Measurements from ENCODE around the gene MRPS11.
"Not testable (repeated sequence)": the region's sequence is repeated elsewhere in the genome, so short reads cannot be mapped to it uniquely, and the experiment has no call there.

Gene MRPS11

DNA sequence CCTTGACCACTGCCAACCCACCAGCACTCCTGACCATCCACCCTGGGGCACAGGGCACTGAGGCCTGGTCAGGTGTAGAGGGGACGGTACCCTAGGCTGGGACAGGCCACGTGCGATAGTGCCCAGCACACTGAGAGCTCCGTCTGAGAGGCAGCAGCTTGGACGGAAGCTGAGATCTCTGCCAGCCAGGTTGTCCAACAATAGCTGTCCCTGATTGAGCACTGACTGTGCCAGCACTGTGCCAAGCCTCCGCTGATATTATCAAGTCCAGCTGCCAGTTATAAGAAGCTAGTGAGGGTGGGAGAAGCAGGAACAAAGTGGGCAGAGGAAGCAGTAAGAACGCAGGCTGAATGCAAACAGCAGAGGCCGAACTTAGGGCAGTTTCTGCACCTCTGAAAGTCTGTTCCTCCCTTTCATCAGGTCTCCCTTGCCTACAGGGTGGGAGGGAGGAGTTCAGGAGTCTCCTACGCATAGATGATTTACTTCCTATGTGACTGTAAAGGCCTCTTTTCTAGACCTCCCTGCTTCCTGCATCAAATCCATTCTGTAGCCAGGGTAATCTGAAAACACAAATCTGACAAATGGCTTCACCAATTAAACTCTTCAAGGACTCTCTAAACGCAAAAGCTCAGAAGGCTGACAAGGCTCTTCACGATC, 29.7 kb downstream of the MRPS11 start:
- no peak for DNase-seq

DNA sequence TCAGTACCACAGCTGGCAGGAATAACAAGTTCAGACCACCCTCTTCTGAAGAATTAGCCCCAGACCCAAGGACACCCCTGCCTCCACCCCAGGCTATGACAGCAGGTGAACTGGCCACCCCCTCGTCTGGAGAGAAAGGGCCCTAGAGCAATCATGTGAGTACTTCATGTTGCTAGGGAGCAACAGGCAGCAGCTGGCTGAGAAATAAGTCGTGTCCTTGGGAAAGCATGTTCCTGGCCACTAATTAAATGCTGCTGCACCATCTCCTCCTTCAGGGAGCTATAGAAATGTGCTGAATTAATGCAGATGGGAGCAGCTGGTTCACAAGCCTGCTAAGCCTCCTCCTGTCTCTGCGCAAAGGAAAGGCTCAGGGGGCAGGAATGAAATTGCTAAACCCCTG, 31.5 kb downstream of the MRPS11 start:
- DNase-seq: no peak

DNA sequence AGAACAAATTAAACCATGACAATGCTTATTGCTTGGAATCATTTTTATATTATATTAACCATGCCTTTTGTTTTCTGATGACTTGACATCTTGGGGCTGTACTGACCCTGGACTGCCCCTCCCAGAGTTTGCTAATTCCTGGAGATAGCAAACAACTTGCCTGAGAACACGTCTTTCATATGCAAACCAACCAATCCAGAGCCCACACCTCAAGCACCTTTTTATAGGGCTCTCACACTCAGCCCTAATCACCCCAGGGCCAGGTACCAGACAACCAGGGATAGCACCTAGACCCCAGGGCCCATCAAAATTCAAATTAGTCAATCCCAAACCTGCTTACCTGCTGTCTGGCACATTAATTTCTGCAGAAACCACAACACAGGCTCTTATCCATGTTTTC, 36.9 kb downstream of the MRPS11 start:
- DNase-seq: no peak

GRCh38 chr15:88505721-88506120, 38.2 kb downstream of the MRPS11 start:
- no peak for DNase-seq

- no peak for DNase-seq
Observed at GRCh38 chr15:88506628-88507027, 39.1 kb downstream of the MRPS11 start.

DNA sequence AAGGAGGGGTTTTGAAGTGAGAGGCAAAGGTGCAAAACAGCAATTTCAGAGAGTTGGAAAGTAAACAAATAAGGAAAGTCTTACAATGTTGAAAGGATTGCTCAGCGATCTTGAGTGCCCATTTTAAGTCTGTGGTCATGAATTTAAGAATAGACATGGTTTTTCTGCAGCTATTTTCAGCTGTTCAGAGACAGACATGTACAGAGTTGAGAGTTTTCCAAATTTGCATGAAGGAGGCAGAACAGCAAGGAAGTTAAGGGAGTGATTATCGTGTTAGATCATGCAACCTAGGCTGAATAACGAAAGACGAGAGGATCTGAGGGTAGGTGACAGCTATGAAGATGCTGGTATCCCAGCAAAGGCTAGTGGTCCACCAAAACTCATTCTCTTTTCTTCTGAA, 41.8 kb downstream of the MRPS11 start:
- no peak for DNase-seq

- no peak for DNase-seq
Observed at GRCh38 chr15:88509964-88510363, 42.5 kb downstream of the MRPS11 start.

- DNase-seq: no peak
Observed at GRCh38 chr15:88511161-88511560, 43.7 kb downstream of the MRPS11 start.

- DNase-seq: no peak
Observed at GRCh38 chr15:88512078-88512477, 44.6 kb downstream of the MRPS11 start.

GRCh38 chr15:88512601-88513000, 45.1 kb downstream of the MRPS11 start:
- no peak for DNase-seq

GRCh38 chr15:88513195-88513594, 45.7 kb downstream of the MRPS11 start:
- DNase-seq: no peak

DNA sequence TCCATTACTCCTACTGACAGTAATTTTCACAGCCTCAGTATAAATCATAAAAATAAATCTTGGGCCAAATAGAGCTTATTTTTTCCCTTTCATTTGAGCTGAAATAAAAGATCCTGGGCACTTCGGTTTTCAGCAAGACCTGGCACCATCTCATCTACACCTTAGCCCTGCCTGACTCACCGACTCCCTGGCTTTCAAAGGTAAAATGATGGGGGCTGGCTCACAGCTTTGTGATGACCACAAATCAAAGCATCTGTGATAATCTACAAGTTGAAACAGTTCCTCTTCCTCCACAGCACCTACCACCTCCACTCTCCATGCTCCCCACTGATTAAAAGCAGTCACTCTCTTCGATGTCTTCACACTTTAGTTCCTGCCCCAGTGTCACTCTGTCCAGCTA, 51.4 kb downstream of the MRPS11 start:
- DNase-seq: no peak

DNA sequence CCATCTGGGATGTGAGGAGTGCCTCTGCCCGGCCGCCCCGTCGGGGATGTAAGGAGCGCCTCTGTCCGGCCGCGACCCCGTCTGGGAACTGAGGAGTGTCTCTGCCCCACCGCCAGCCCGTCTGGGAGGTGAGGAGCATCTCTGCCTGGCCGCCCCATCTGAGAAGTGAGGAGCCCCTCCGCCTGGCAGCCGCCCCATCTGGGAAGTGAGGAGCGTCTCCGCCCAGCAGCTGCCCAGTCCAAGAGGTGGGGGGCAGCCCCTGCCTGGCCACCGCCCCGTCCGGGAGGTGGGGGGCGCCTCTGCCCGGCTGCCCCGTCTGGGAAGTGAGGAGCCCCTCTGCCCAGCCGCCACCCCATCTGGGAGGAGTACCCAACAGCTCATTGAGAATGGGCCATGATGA, 56.6 kb downstream of the MRPS11 start:
- not testable (repeated sequence) for DNase-seq

- DNase-seq: no peak
Observed at GRCh38 chr15:88525418-88525817, 57.9 kb downstream of the MRPS11 start.

- no peak for DNase-seq
Observed at GRCh38 chr15:88526247-88526879, 58.9 kb downstream of the MRPS11 start.

GRCh38 chr15:88529021-88529630, 61.6 kb downstream of the MRPS11 start:
- DNase-seq: no peak

Measured in activated CD4-positive, alpha-beta T cell treated with anti-CD3 and anti-CD28 coated beads, Interleukin-2, amount 50 U/mL, for 1 hour (primary cell).